ENCODE data around the gene CBX1.
"Not testable (repeated sequence)": the region's sequence is repeated elsewhere in the genome, so short reads cannot be mapped to it uniquely, and the experiment has no call there.

The CBX1 gene

GRCh38 chr17:48053758-48054237, 47.5 kb downstream of the CBX1 start:
- no peak for DNase-seq

- peak in 48 of 58 donors; percentile 14 to 84 (median 48) for DNase-seq
These were observed 48.1 kb downstream of the CBX1 start for GRCh38 chr17:48052956-48053757.

- peak in 6 of 58 donors; percentile 3 to 51 (median 31) for DNase-seq
These were observed 49.4 kb downstream of the CBX1 start for GRCh38 chr17:48051706-48052486.

GRCh38 chr17:48051283-48051682, 50.0 kb downstream of the CBX1 start:
- no peak for DNase-seq

GRCh38 chr17:48048384-48049126, 52.7 kb downstream of the CBX1 start:
- peak in 45 of 58 donors; percentile 49 to 91 (median 80) for DNase-seq

- DNase-seq, result peak; percentile 89 to 100 (median 99)
These were observed 53.4 kb downstream of the CBX1 start, which contains the start of gene NFE2L1 for GRCh38 chr17:48047741-48048383. Gene NFE2L1 (plus strand): TSS chr17:48048359. CDS start chr17:48051119, 2,760 bp downstream.

GRCh38 chr17:48047113-48047740, 54.1 kb downstream of the CBX1 start:
- no peak for DNase-seq

GRCh38 chr17:48046296-48046695, 55.0 kb downstream of the CBX1 start:
- no peak for DNase-seq

- no peak for DNase-seq
These were observed 55.8 kb downstream of the CBX1 start for GRCh38 chr17:48045316-48046001.

- DNase-seq, result no peak
These were observed 56.4 kb downstream of the CBX1 start for GRCh38 chr17:48044851-48045250.

- DNase-seq, result peak in 2 of 58 donors; percentile 23 to 31
These were observed 58.1 kb downstream of the CBX1 start for GRCh38 chr17:48043176-48043575.

GRCh38 chr17:48038687-48039086, 62.6 kb downstream of the CBX1 start:
- no peak for DNase-seq

- no peak for DNase-seq
These were observed 63.4 kb downstream of the CBX1 start for GRCh38 chr17:48037838-48038323.

GRCh38 chr17:48037036-48037837, 64.0 kb downstream of the CBX1 start, which contains the start of gene COPZ2:
Gene COPZ2 (minus strand): TSS chr17:48037797. CDS start chr17:48037777, 20 bp downstream.
- DNase-seq, result peak in 5 of 58 donors; percentile 18 to 51 (median 34)

- no peak for DNase-seq
These were observed 64.6 kb downstream of the CBX1 start for GRCh38 chr17:48036693-48037035.

GRCh38 chr17:48034734-48035133, 66.5 kb downstream of the CBX1 start:
- DNase-seq, result not testable (repeated sequence)

GRCh38 chr17:48031966-48032365, 69.3 kb downstream of the CBX1 start:
- no peak for DNase-seq

GRCh38 chr17:48030531-48030930, 70.7 kb downstream of the CBX1 start:
- no peak for DNase-seq

- DNase-seq, result no peak
These were observed 72.5 kb downstream of the CBX1 start for GRCh38 chr17:48028736-48029135.

All from anterior cingulate cortex (tissue), 58 donors.